Prostate gland (tissue), 2 donors: ENCODE measurements around the gene MAP3K20.

Experiments used
- POLR2A ChIP-seq: fragments of 450-650 bp; IDR thresholded peaks from one replicate; pipeline ENCODE4 v1.6.1; 2016; ENCODE audit warnings: antibody characterized with exemption, mild to moderate bottlenecking
- POLR2AphosphoS5 ChIP-seq: sonication (generic); formaldehyde crosslinking; IDR thresholded peaks from one replicate; pipeline ENCODE4 v1.6.1; 2017; ENCODE audit warnings: antibody characterized with exemption
- TF ChIP-seq, protein P1 (sequence below), 4 experiments: fragments of 200-600 bp in 2 of 4; fragments of 450-650 bp in 2 of 4; sonication (generic) in 2 of 4; IDR thresholded peaks; 1 replicate in 3 of 4; 2 replicates in 1 of 4; pipeline ENCODE4 v1.5.1; 2016 to 2019; ENCODE audit warnings: antibody characterized with exemption in 4 of 4, mild to moderate bottlenecking in 2 of 4, moderate library complexity in 2 of 4

DNA sequence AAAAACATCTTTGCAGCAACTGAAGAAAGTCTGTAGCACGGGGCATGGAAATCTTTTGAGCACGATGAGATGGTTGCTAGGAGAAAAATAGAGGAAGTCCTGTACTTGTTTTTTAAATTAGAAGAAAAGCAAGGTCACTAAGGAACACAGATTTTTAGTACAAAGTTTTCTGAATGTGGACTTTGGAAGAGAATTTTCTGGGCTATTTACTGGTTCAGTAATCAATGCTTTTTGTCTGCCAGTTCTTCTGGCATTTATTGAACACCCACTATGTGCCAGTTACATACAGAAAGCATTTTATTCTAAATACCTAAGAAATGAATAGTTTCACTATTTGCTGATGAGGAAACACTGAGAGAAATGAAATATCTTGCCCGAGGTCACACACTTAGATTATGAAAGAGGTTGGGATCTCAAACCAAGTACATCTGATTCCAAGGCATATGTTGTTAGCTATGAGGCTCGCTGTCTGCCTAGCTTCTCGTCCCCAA is 15.6 kb upstream of the MAP3K20 start:
- TF ChIP-seq, protein P1, sequence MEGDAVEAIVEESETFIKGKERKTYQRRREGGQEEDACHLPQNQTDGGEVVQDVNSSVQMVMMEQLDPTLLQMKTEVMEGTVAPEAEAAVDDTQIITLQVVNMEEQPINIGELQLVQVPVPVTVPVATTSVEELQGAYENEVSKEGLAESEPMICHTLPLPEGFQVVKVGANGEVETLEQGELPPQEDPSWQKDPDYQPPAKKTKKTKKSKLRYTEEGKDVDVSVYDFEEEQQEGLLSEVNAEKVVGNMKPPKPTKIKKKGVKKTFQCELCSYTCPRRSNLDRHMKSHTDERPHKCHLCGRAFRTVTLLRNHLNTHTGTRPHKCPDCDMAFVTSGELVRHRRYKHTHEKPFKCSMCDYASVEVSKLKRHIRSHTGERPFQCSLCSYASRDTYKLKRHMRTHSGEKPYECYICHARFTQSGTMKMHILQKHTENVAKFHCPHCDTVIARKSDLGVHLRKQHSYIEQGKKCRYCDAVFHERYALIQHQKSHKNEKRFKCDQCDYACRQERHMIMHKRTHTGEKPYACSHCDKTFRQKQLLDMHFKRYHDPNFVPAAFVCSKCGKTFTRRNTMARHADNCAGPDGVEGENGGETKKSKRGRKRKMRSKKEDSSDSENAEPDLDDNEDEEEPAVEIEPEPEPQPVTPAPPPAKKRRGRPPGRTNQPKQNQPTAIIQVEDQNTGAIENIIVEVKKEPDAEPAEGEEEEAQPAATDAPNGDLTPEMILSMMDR (IDR thresholded peaks at IDR 0.05) = no peak
- no peak for TF ChIP-seq POLR2A
- no peak for TF ChIP-seq POLR2AphosphoS5
